GM12878 (cell line): ENCODE data around the gene PMM1. TPM values are rescaled to one million over a fixed set of nuclear protein-coding genes. Genes with fewer than 3 reads are reported as not detected.

Source experiments
- ATAC-seq: fragments of 200-7000 bp; cut with Tn5 transposase; 3 replicates; pipeline ENCODE4 v1.9.1; 2020; ENCODE audit warnings: mild to moderate bottlenecking, moderate library complexity
- BruUV-seq: library from RNA; stranded (reverse); fragments of 400-500 nt; replicated peaks from 2 replicates; lab custom pipeline; 2021; lab: Mats Ljungman, UMichigan
- CTCF ChIA-PET: fragments of 300-600 bp; sonication (Branson Sonifier 250); formaldehyde crosslinking; extraction: SDS; loops from one replicate; lab custom pipeline; 2021; ENCODE audit warnings: inconsistent platforms; lab: Yijun Ruan, JAX
- POLR2A ChIA-PET: fragments of 350-600 bp; formaldehyde crosslinking; extraction: SDS; loops from one replicate; lab custom pipeline; 2021; ENCODE audit warnings: inconsistent platforms; lab: Charles Lee
- RAD21 ChIA-PET: fragments of 300-600 bp; sonication (Branson Sonifier 250); formaldehyde crosslinking; loops from one replicate; lab custom pipeline; 2023; ENCODE audit warnings: antibody characterized with exemption; ENCODE audit not compliant: unreplicated experiment; lab: Charles Lee
- SMC1A ChIA-PET: fragments of 300-600 bp; sonication (Branson Sonifier 250); formaldehyde crosslinking; loops from one replicate; lab custom pipeline; 2023; ENCODE audit not compliant: unreplicated experiment, uncharacterized antibody; lab: Charles Lee
- DNase-seq: peaks from one replicate; pipeline ENCODE4 v3.0.0-alpha.2; 2011; ENCODE audit warnings: low read depth, low spot score
- FAIRE-seq: peaks from 3 replicates; lab custom pipeline; 2011; peaks lifted over from hg19 to GRCh38; lab: Jason Lieb, UNC
- H2AFZ ChIP-seq: 2 replicates; pipeline ENCODE4 v1.6.0; 2011; ENCODE audit warnings: low read depth, low read length, control low read depth; ENCODE audit not compliant: control insufficient read depth
- H3K27ac ChIP-seq: 2 replicates; pipeline ENCODE4 v1.5.1; 2011; ENCODE audit warnings: control low read depth; ENCODE audit not compliant: control insufficient read depth, insufficient read depth
- H3K27me3 ChIP-seq, 2 experiments: replicated peaks in 1 of 2; 2 replicates each; pipeline versions ENCODE4 v1.6.0 to v1.6.1; 2011; ENCODE audit warnings: low read length in 1 of 2; ENCODE audit not compliant: control insufficient read depth in 2 of 2, insufficient read depth in 2 of 2
- H3K36me3 ChIP-seq, 2 experiments: 2 replicates each; pipeline ENCODE4 v1.5.1; 2011; ENCODE audit warnings: low read length in 1 of 2; ENCODE audit not compliant: control insufficient read depth in 2 of 2, insufficient read depth in 2 of 2
- H3K4me1 ChIP-seq: 2 replicates; pipeline ENCODE4 v1.6.1; 2011; ENCODE audit warnings: mild to moderate bottlenecking, low read length, moderate library complexity, mixed read lengths; ENCODE audit not compliant: control insufficient read depth, insufficient read depth
- H3K4me2 ChIP-seq: 2 replicates; pipeline ENCODE4 v1.6.0; 2011; ENCODE audit warnings: control low read depth; ENCODE audit not compliant: control insufficient read depth, insufficient read depth
- H3K4me3 ChIP-seq: fragments of 200-600 bp; sonication (generic); 2 replicates; pipeline ENCODE4 v1.5.1; 2016
- H3K79me2 ChIP-seq: 2 replicates; pipeline ENCODE4 v1.6.0; 2011; ENCODE audit warnings: low read length; ENCODE audit not compliant: control insufficient read depth, insufficient read depth
- H3K9ac ChIP-seq: 2 replicates; pipeline ENCODE4 v1.8.0; 2011; ENCODE audit warnings: low read length, control low read depth, mixed read lengths; ENCODE audit not compliant: control insufficient read depth, insufficient read depth
- H3K9me3 ChIP-seq: replicated peaks from 3 replicates; pipeline ENCODE4 v1.5.1; 2011; ENCODE audit warnings: mild to moderate bottlenecking, low read length; ENCODE audit not compliant: control insufficient read depth, insufficient read depth
- H4K20me1 ChIP-seq: 2 replicates; pipeline ENCODE4 v1.6.0; 2011; ENCODE audit not compliant: control insufficient read depth, insufficient read depth
- CHD1 ChIP-seq: IDR thresholded peaks from 2 replicates; pipeline ENCODE4 v1.6.1; 2012; ENCODE audit warnings: low read depth, low read length, improper control_type of control experiment
- FOXM1 ChIP-seq: IDR thresholded peaks from 2 replicates; pipeline ENCODE4 v1.6.1; 2012; ENCODE audit warnings: low read depth, mild to moderate bottlenecking, inconsistent platforms, low read length, moderate library complexity
- IKZF1 ChIP-seq: fragments of 450-650 bp; conservative IDR thresholded peaks from 2 replicates; pipeline ENCODE4 v1.6.1; 2017; ENCODE audit warnings: antibody characterized with exemption, mild to moderate bottlenecking
- IKZF2 ChIP-seq, 2 experiments: fragments of 450-650 bp; IDR thresholded peaks; 2 replicates each; pipeline ENCODE4 v1.6.1; 2017; ENCODE audit warnings: mild to moderate bottlenecking in 2 of 2, moderate library complexity in 2 of 2
- NFYB ChIP-seq: IDR thresholded peaks from 2 replicates; pipeline ENCODE4 v1.6.1; 2011; ENCODE audit warnings: low read depth, mild to moderate bottlenecking, low read length, improper control_type of control experiment, moderate library complexity; ENCODE audit not compliant: insufficient read depth
- NR2C2 ChIP-seq: IDR thresholded peaks from 2 replicates; pipeline ENCODE4 v1.6.1; 2011; ENCODE audit warnings: borderline replicate concordance, low read depth; ENCODE audit not compliant: control insufficient read depth, insufficient read length
- PAX8 ChIP-seq: fragments of 450-650 bp; IDR thresholded peaks from 2 replicates; pipeline ENCODE4 v1.6.1; 2017; ENCODE audit warnings: mild to moderate bottlenecking, moderate library complexity
- POLR2A ChIP-seq: IDR thresholded peaks from 2 replicates; pipeline ENCODE4 v1.6.1; 2011; ENCODE audit warnings: low read depth, mild to moderate bottlenecking, low read length
- SMC3 ChIP-seq: IDR thresholded peaks from 2 replicates; pipeline ENCODE4 v1.6.1; 2011; ENCODE audit warnings: low read length, improper control_type of control experiment, borderline replicate concordance
- SRF ChIP-seq, 2 experiments: IDR thresholded peaks; 2 replicates each; pipeline ENCODE4 v1.6.1; 2011; ENCODE audit warnings: low read depth in 2 of 2, low read length in 2 of 2, mild to moderate bottlenecking in 1 of 2, moderate library complexity in 1 of 2
- TBL1XR1 ChIP-seq: IDR thresholded peaks from 2 replicates; pipeline ENCODE4 v1.6.1; 2012; ENCODE audit warnings: low read depth, low read length, improper control_type of control experiment
- TCF7 ChIP-seq: IDR thresholded peaks from 2 replicates; pipeline ENCODE4 v1.6.1; 2014; ENCODE audit warnings: antibody characterized with exemption, borderline replicate concordance
- ZSCAN29 ChIP-seq: fragments of 450-650 bp; IDR thresholded peaks from 2 replicates; pipeline ENCODE4 v1.6.1; 2017; ENCODE audit warnings: mild to moderate bottlenecking, moderate library complexity
- WGBS: methylation state at CpG from one replicate; pipeline ENCODE4 v1.1.6; 2016; ENCODE audit warnings: low lambda C conversion rate; ENCODE audit not compliant: insufficient replicate concordance, insufficient coverage; ENCODE audit errors: missing lambda C conversion rate; 5-methylcytosine and 5-hydroxymethylcytosine counted together
- in situ Hi-C: fragments of 300-500 bp; cut with MboI; formaldehyde crosslinking; loops from 9 replicates; pipeline ENCODE4 v1.14.3; 2018; ENCODE audit warnings: mixed read lengths
- intact Hi-C: fragments of 100-400 bp; cut with micrococcal nuclease; formaldehyde crosslinking; loops from one replicate; pipeline ENCODE4 v1.14.2; 2022; ENCODE audit not compliant: unreplicated experiment
- polyA plus RNA-seq, 11 experiments: library from polyadenylated mRNA; depleted of rRNA in 4 of 11; unstranded in 6 of 11; stranded (reverse) in 5 of 11; fragments of >200 nt; fragmentation: Nextera tagmentation in 4 of 11; fragmentation: Illumina TruSeq in 1 of 11; extraction: Ambion mirVana in 4 of 11; extraction: Trizol in 1 of 11; gene quantifications; 1 replicate in 1 of 11; 2 replicates in 10 of 11; pipeline versions ENCODE4 v1.2.1 to v1.2.3, GENCODE V29; 2011 to 2016; ENCODE audit warnings: inconsistent platforms in 2 of 11, missing spikeins in 2 of 11, low read depth in 1 of 11
- total RNA-seq, 4 experiments: library from RNA; depleted of rRNA in 3 of 4; stranded (reverse); fragments of >200 nt in 3 of 4; fragmentation: Illumina TruSeq in 1 of 4; extraction: Trizol in 1 of 4; gene quantifications; 2 replicates each; pipeline versions ENCODE4 v1.2.1 to v1.2.3, GENCODE V29; 2013 to 2021
- TF ChIP-seq, protein P1 (sequence below): IDR thresholded peaks from 2 replicates; pipeline ENCODE4 v1.6.1; 2012; ENCODE audit warnings: low read depth, low read length, improper control_type of control experiment

Gene PMM1
- total and polyA plus RNA-seq, 10 of the 15 experiments (the other 5 are each of a cell fraction or from before 2014, with no cell fraction given): 8.2 to 32.2 (median 16.9) TPM

GRCh38 chr22:41579997-41580355, 9.7 kb downstream of the PMM1 start:
- H3K27ac ChIP-seq: no peak overlapping the region
- 85% methylated on average over 6 of the region's 6 CpGs for WGBS
- ChIA-PET POLR2A (interaction anchor here (0.9 to 3.0 kb wide), 2 partner anchors 10 to 37 kb away, joined by 3 to 12 read pairs; partner anchors contain the start of gene PMM1), SMC1A (no interaction called here), CTCF (interaction anchor here (0.7 kb wide), 1 partner anchor 12 kb away, joined by 3 read pairs; no protein-coding TSS in a partner anchor), RAD21 (interaction anchor here (0.5 kb wide), 1 partner anchor 520 kb away, joined by 3 read pairs; no protein-coding TSS in a partner anchor)
- DNase-seq (no peak), ATAC-seq (no peak), FAIRE-seq (no peak)
- no peak overlapping the region for H3K9ac ChIP-seq
- in situ Hi-C loops: no loop called here
- H3K27me3 ChIP-seq: no peaks in the 10 kb centered on the region
- H4K20me1 ChIP-seq: no peaks in the 10 kb centered on the region
- BruUV-seq: no TSS peak
- H2AFZ ChIP-seq: no peak overlapping the region
- no peak overlapping the region for H3K4me3 ChIP-seq
- H3K4me1 ChIP-seq: no peaks in the 10 kb centered on the region
- peaks cover 0 to 4% of the 10 kb centered on the region in 2 experiments; a peak in 2 of 4 replicates for H3K36me3 ChIP-seq
- no peak overlapping the region for H3K4me2 ChIP-seq
- no peaks in the 10 kb centered on the region for H3K79me2 ChIP-seq
- H3K9me3 ChIP-seq: no peaks in the 10 kb centered on the region
- intact Hi-C loops: no loop called here
- TF ChIP-seq IKZF2 (IDR thresholded peaks at IDR 0.05): no peak
- TF ChIP-seq ZSCAN29: no peak
- no peak for TF ChIP-seq POLR2A
- TF ChIP-seq NR2C2: no peak
- no peak for TF ChIP-seq CHD1
- no peak for TF ChIP-seq TCF7
- no peak for TF ChIP-seq SMC3
- no peak for TF ChIP-seq FOXM1
- TF ChIP-seq PAX8: no peak
- TF ChIP-seq SRF (IDR thresholded peaks at IDR 0.05; ENCODE audit: low read depth in 2 of 2, low read length in 2 of 2): no peak
- TF ChIP-seq NFYB: no peak
- TF ChIP-seq, protein P1, sequence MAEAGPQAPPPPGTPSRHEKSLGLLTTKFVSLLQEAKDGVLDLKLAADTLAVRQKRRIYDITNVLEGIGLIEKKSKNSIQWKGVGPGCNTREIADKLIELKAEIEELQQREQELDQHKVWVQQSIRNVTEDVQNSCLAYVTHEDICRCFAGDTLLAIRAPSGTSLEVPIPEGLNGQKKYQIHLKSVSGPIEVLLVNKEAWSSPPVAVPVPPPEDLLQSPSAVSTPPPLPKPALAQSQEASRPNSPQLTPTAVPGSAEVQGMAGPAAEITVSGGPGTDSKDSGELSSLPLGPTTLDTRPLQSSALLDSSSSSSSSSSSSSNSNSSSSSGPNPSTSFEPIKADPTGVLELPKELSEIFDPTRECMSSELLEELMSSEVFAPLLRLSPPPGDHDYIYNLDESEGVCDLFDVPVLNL: no peak
- no peak for TF ChIP-seq TBL1XR1
- no peak for TF ChIP-seq IKZF1
